Measurements from ENCODE around the gene SIGLEC7. TPM values are rescaled to one million over a fixed set of nuclear protein-coding genes. Genes with fewer than 3 reads are reported as not detected.
"Not testable (repeated sequence)": the region's sequence is repeated elsewhere in the genome, so short reads cannot be mapped to it uniquely, and the experiment has no call there.

Gene SIGLEC7
- total RNA-seq, 2 experiments from 2014 or later, result not detected

DNA sequence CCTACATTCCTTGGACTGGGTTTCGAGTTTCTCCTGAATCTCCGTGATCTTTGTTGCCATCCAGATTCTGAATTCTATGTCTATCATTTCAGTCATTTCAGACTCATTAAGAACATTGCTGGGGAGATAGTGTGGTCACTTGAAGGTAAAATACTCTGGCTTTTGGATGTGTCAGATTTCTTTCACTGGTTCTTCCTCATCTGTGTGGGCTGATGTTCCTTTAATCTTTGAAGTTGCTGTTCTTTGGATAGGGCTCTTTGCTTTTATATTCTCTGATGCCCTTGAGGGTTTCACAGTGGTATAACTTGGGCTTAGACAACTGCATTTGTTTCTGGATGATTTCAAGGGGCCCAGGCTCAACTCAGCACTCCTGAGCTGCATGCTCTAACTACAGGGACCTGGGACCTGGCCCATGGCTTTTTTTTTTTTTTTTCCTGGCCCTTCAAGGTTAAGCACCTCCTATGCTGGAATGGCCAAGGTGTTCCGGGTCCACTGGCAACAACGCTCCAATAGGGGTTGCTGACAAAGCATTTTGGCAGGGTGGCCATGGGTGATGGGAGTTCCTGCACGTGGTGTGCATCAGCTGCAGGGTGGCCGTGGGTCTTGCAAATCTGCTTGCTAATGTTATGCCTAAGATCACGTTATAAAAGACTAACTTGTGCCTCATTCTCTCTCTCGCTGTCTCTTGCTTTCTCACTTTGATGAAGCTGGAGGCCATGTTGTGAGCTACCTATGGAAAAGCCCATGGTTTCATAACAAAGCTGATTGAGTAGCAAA is 5.9 kb upstream of the SIGLEC7 start:
- ATAC-seq, result no peak
- Mint-ChIP-seq H3K27me3 (peaks cover 60% of the 10 kb centered on the region), H3K27ac (no peak overlapping the region), H3K4me1 (peaks cover 14% of the 10 kb centered on the region), H3K36me3 (peaks cover 1% of the 10 kb centered on the region), H3K9me3 (ENCODE audit: low read depth) (peaks cover 2% of the 10 kb centered on the region), H3K4me3 (no peak overlapping the region)
- no peak for DNase-seq
- CTCF ChIA-PET, result interaction anchor here (1.4 to 4.9 kb wide), 3 partner anchors 14 to 22 kb away, joined by 3 to 22 read pairs (median 6); no protein-coding TSS in a partner anchor

DNA sequence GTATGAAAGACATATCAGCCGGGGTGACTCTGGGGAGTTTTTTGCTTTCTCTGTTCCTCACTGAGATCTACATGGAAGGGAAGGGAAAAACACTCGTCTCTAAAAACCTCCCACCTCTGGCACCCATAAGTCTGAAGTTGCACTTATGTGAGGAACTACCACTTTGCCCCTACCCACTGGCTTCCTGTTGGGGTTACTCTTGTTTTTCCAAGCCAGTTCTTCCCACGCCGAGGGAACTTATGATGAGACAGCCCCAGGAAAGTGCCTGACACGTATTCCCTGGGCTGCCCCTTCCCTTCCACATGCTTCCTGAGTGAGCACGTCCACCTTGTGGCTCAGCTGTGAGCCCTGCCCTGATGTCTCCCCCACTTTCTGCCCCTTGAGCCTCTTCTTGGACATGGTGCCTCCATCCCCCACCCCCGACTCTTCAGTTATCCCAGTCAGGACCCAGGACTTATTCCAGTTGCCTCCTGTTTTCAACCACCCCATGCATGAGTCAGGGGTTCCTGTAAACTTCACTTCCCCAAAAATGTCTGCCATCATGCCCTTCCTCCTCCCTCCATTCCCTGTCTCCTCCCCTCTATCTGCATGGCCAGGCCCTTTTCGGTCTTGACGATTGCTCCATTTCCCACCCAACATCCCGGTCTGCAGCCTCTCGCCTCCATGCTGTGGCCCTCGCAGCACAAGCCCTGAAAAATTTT is 5.1 kb upstream of the SIGLEC7 start:
- CTCF ChIA-PET, result interaction anchor here (1.3 to 4.9 kb wide), 2 partner anchors 21 to 520 kb away, joined by 4 to 22 read pairs; no protein-coding TSS in a partner anchor
- H3K27ac Mint-ChIP-seq, result no peak overlapping the region
- peaks cover 1% of the 10 kb centered on the region for H3K36me3 Mint-ChIP-seq
- ATAC-seq, result no peak
- peaks cover 11% of the 10 kb centered on the region for H3K4me1 Mint-ChIP-seq
- no peak for DNase-seq
- peaks cover 2% of the 10 kb centered on the region for H3K9me3 Mint-ChIP-seq (ENCODE audit: low read depth)
- no peak overlapping the region for H3K4me3 Mint-ChIP-seq
- H3K27me3 Mint-ChIP-seq, result peaks cover 59% of the 10 kb centered on the region

DNA sequence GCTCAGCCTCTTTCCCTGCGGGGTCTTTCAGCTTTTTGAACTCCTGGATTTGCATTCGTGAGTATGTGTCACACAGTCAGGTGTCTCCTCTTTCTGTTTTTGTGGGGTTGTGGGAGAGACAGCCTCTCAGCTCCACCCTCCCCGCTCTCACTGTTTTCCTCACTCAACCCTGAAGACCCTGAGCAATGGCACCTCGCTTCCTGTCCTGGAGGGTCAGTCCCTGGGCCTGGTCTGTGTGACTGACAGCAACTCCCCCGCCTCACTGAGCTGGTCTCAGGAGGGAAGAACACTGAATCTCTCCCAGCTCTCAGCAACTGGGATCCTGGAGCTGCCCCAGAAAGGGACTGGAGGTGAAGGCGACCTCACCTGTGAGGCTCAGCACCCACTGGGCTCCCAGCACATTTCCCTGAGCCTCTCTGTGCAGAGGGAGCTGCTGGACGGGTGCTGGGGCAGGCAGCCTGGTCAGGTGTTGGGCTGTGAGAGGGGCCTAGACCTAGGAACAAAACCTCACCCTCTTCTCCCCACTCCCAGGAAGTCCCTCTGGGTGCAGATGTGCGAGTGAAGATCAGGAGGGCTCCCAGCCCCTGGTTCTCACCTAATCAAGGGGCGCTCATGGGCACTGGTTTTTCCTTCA is 4.2 kb upstream of the SIGLEC7 start:
- Mint-ChIP-seq H3K4me3 (no peak overlapping the region), H3K36me3 (peaks cover 1% of the 10 kb centered on the region), H3K27ac (no peak overlapping the region), H3K9me3 (ENCODE audit: low read depth) (peaks cover 2% of the 10 kb centered on the region), H3K27me3 (peaks cover 59% of the 10 kb centered on the region), H3K4me1 (peaks cover 4% of the 10 kb centered on the region)
- CTCF ChIA-PET, result interaction anchor here (0.7 to 4.9 kb wide), 3 partner anchors 20 to 519 kb away, joined by 3 to 22 read pairs (median 4); no protein-coding TSS in a partner anchor
- ATAC-seq (no peak), DNase-seq (no peak)

DNA sequence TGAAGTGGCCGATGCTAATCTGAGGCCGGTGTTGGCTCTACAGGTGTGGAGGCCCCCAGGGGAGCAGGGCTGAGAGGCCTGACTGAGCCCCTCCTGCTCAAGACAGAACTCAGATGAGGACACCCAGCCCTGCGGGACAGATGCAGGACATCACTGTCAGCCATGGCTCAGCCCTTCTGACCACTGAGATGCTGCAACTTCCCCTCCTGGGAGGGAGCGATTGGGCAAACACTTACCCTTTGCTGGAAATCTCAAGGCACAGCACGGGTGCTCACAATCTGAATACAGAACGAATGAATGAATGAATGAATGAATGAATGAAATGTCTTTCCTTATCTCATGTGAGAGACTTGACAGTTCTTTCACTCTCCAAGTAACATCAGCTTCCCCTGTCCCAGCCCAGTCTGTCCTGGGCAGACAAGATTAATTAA is 3.5 kb upstream of the SIGLEC7 start:
- peaks cover 2% of the 10 kb centered on the region for H3K9me3 Mint-ChIP-seq (ENCODE audit: low read depth)
- no peak overlapping the region for H3K27ac Mint-ChIP-seq
- no peak for DNase-seq
- peaks cover 4% of the 10 kb centered on the region for H3K4me1 Mint-ChIP-seq
- H3K36me3 Mint-ChIP-seq, result peaks cover 1% of the 10 kb centered on the region
- CTCF ChIA-PET, result interaction anchor here (1.3 kb wide), 1 partner anchor 519 kb away, joined by 4 read pairs; no protein-coding TSS in a partner anchor
- no peak overlapping the region for H3K4me3 Mint-ChIP-seq
- H3K27me3 Mint-ChIP-seq, result peaks cover 58% of the 10 kb centered on the region
- ATAC-seq, result no peak

DNA sequence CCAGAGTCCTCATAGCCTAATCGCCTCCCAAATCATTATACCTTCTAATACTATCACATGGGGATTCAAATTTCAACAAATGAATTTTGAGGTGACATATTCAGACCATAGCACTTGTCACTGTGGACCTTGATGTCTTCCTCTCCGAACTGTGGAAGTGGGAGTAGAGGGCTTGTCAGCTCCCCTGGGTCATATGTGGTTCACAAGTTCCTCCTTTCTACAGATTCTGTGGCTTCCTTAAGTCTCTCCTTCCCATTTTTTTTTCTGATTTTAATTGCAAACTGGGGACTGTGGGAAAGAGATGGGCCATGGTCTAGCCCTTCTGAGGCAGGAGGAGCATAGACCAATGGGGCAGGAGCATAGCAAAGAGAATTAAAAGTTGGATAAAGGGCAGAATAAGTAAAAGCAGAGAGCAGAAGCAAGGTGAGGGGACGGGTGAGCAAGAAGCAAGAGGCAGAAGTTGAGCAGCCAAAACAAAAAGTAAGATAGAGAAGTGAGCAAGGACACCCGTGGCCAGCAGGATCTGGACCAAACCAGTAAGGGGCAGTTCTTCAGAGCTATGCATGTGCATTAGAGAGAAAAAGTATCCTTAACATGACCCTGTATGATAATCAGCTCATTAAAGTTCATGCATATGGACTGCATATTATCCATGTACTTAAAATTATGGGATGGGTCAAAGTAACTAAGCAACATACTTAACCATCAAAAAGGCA is 2.6 kb upstream of the SIGLEC7 start:
- ATAC-seq, result no peak
- no peak for DNase-seq
- H3K27ac Mint-ChIP-seq, result no peak overlapping the region

DNA sequence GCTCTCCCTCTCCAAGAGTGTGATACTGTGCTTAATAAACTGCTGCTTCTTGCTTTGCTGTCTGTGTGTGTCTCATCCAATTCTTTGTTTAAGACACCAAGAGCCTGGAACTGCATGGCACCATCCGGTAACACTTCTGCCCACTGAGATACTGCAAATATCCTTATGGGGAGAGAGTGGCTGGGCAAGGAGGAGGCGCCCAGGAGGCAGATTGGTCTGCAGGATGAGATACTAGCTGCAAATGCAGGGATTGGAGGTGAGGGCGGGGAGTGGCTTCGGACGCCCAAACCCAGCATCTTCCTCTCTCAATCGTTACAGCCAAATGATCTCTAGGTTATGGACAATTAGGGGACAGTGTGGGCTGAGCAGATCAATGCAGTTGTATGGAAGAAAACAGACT is 1.7 kb upstream of the SIGLEC7 start:
- CTCF ChIA-PET, result no interaction called here
- peaks cover under 1% of the 10 kb centered on the region for H3K9me3 Mint-ChIP-seq (ENCODE audit: low read depth)
- H3K4me3 Mint-ChIP-seq, result no peak overlapping the region
- H3K36me3 Mint-ChIP-seq, result no peaks in the 10 kb centered on the region
- peaks cover 46% of the 10 kb centered on the region for H3K27me3 Mint-ChIP-seq
- DNase-seq (no peak), ATAC-seq (no peak)
- H3K4me1 Mint-ChIP-seq, result peaks cover 4% of the 10 kb centered on the region
- H3K27ac Mint-ChIP-seq, result no peak overlapping the region

More for the DNA sequence above, 2.6 kb upstream of the SIGLEC7 start:
- H3K9me3 Mint-ChIP-seq (ENCODE audit: low read depth), result peaks cover 2% of the 10 kb centered on the region
- CTCF ChIA-PET, result no interaction called here
- peaks cover 56% of the 10 kb centered on the region for H3K27me3 Mint-ChIP-seq
- H3K4me3 Mint-ChIP-seq, result no peak overlapping the region
- peaks cover 4% of the 10 kb centered on the region for H3K4me1 Mint-ChIP-seq
- no peaks in the 10 kb centered on the region for H3K36me3 Mint-ChIP-seq

DNA sequence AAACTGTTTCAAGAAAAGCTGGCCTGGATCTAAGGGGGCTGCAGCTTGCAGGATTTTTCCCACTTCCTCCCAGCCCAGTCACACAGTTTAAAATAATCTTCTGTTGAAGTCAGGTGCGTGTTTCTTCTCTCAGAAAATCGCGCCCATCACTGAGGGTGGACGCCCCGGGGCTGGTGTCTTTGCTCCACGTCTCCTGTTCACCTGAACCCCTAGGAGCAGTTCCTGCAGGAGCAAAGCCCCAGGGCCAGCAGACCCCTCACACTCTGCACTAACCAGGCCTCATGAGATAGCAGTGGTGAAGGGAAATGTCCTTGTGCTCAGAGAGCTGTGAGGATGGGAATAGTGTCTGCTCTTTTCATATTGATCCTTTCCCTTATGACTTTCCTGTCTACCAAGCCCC is 920 bp upstream of the SIGLEC7 start:
- CTCF ChIA-PET, result no interaction called here
- Mint-ChIP-seq H3K27ac (no peak overlapping the region), H3K27me3 (peaks cover 40% of the 10 kb centered on the region), H3K9me3 (ENCODE audit: low read depth) (no peaks in the 10 kb centered on the region), H3K36me3 (no peaks in the 10 kb centered on the region), H3K4me1 (peaks cover 4% of the 10 kb centered on the region), H3K4me3 (no peak overlapping the region)
- no peak for DNase-seq
- no peak for ATAC-seq

DNA sequence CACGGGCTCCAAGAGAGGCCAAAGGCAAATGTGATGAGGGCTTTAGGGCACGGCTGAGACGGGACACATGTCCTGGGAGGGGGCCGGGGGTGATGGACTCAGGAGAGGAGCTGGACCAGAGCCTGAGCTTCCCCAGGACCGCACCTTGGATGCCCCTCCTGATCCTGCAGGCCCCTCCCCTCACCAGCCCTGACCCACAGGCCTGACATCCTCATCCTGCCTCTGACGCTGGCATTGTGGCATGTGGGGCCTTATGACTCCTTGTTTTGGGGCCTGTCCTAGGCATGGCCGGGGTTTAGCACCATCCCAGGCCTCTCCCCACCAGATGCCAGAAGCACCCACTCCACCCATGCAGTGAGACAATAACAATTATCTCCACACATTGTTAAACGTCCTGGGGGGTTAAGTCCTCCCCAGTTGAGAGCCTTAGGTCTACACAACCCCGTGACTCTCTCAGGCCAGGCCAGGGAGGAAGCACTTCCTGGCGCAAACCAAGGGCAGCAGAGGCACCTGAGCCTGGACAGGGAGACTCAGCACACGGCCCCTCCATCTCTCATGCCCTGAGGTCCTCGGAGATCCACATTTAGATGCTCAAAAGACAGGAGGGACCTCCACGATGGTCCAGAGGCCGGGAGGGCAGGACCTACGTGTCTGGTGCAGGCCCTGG is 841 bp downstream of the SIGLEC7 start:
- ATAC-seq; H3K36me3 Mint-ChIP-seq; H3K9me3 Mint-ChIP-seq (ENCODE audit: low read depth); DNase-seq; H3K27ac Mint-ChIP-seq; H3K4me1 Mint-ChIP-seq; H3K4me3 Mint-ChIP-seq; CTCF ChIA-PET: not testable (repeated sequence)
- peaks cover 26% of the 10 kb centered on the region for H3K27me3 Mint-ChIP-seq

DNA sequence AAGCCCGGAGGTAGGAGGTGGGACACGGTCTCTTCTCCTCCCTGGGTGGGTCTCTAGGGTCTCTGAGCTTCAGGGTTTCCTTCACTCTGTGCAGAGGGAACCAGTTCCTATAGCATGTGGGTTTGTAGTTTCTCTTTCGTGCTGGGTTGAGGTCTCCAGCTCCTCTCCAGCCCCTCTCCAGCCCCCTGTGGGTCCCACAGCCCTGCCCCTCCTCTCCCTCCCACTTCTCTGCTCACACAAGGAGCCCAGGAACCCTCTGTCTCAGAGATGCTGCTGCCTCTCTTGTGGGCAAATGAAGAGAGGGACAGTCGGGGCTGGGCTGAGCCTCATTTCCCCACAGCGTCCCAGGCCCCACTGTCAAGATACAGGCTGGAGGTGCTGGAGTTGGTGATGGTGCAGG is 1.4 kb downstream of the SIGLEC7 start:
- no peaks in the 10 kb centered on the region for H3K4me1 Mint-ChIP-seq
- H3K9me3 Mint-ChIP-seq (ENCODE audit: low read depth), result no peaks in the 10 kb centered on the region
- no peak overlapping the region for H3K4me3 Mint-ChIP-seq
- no peak overlapping the region for H3K27ac Mint-ChIP-seq
- no peak for DNase-seq
- no peak for ATAC-seq
- H3K36me3 Mint-ChIP-seq, result no peaks in the 10 kb centered on the region
- CTCF ChIA-PET, result no interaction called here
- H3K27me3 Mint-ChIP-seq, result peaks cover 27% of the 10 kb centered on the region

DNA sequence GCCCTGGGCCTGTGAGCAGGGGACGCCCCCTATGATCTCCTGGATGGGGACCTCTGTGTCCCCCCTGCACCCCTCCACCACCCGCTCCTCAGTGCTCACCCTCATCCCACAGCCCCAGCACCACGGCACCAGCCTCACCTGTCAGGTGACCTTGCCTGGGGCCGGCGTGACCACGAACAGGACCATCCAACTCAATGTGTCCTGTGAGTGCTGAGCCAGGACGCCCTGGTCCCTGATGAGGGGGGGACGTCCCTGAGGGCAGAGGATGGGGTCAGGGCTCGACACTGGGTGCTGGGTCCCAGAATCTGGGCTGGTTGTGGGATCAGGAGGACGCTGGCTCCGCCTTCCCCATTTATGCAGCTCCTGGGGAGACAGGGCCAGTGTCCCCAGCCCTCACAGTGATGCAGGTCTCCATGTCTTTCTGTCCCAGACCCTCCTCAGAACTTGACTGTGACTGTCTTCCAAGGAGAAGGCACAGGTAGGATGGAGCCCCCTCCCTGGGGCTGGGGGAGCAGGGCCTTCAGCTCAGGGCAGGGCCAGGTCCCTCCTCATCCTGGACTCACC is 2.5 kb downstream of the SIGLEC7 start:
- no peak for ATAC-seq
- no peak overlapping the region for H3K4me3 Mint-ChIP-seq
- no peaks in the 10 kb centered on the region for H3K36me3 Mint-ChIP-seq
- CTCF ChIA-PET, result interaction anchor here (4.4 kb wide), 1 partner anchor 14 kb away, joined by 21 read pairs; no protein-coding TSS in a partner anchor
- H3K27ac Mint-ChIP-seq, result no peak overlapping the region
- peaks cover 30% of the 10 kb centered on the region for H3K27me3 Mint-ChIP-seq
- no peaks in the 10 kb centered on the region for H3K9me3 Mint-ChIP-seq (ENCODE audit: low read depth)
- H3K4me1 Mint-ChIP-seq, result no peaks in the 10 kb centered on the region
- DNase-seq, result no peak

DNA sequence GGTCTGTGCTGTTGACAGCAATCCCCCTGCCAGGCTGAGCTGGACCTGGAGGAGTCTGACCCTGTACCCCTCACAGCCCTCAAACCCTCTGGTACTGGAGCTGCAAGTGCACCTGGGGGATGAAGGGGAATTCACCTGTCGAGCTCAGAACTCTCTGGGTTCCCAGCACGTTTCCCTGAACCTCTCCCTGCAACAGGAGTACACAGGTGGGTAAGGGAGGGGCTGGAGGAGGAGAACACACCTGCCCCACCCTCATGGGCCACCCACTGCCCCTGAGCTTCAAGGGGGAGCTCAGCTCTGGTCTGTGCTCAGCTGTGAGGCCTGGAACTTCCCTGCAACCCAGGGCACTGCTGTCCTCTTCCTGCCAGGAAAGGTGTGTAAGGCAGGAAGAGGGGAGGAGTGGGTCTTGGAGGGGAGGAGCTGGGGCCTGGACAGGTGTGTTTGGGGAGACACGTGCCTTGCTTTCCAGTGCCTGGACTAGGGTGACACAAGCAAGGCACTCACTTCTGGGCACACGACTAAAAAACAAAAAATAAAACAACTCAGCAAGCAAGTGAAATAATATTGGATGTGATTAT is 3.9 kb downstream of the SIGLEC7 start:
- Mint-ChIP-seq H3K27me3 (peaks cover 33% of the 10 kb centered on the region), H3K27ac (no peak overlapping the region), H3K36me3 (no peaks in the 10 kb centered on the region), H3K9me3 (ENCODE audit: low read depth) (no peaks in the 10 kb centered on the region), H3K4me3 (no peak overlapping the region), H3K4me1 (no peaks in the 10 kb centered on the region)
- CTCF ChIA-PET, result interaction anchor here (4.4 kb wide), 1 partner anchor 12 kb away, joined by 21 read pairs; no protein-coding TSS in a partner anchor
- no peak for DNase-seq
- no peak for ATAC-seq

DNA sequence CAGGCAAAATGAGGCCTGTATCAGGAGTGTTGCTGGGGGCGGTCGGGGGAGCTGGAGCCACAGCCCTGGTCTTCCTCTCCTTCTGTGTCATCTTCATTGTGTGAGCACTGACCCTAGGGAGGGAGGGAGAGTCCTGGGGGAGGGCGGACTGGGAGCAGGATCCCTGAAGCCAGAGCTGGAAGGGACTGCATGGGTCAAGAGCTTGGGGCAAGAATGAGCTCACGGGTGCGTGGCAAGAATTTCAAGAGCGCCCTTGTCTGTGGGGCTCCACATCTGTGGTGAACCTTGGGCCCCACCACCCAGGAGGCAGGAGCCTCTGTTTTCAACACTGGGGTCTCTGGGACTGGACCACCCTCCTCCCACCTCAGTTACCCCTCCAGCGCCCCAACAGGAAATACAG is 4.7 kb downstream of the SIGLEC7 start:
- Mint-ChIP-seq H3K4me1 (no peaks in the 10 kb centered on the region), H3K27ac (no peak overlapping the region), H3K36me3 (no peaks in the 10 kb centered on the region), H3K4me3 (no peak overlapping the region), H3K27me3 (peaks cover 37% of the 10 kb centered on the region), H3K9me3 (ENCODE audit: low read depth) (no peaks in the 10 kb centered on the region)
- CTCF ChIA-PET, result interaction anchor here (4.4 kb wide), 1 partner anchor 11 kb away, joined by 21 read pairs; no protein-coding TSS in a partner anchor
- ATAC-seq (no peak), DNase-seq (no peak)
